ENCODE data around the gene PICALM.
A peak's percentile ranks its signal among the peaks of the same experiment; 100 is the strongest.
"Not testable (repeated sequence)": the region's sequence is repeated elsewhere in the genome, so short reads cannot be mapped to it uniquely, and the experiment has no call there.

The PICALM gene

GRCh38 chr11:85965202-85965601 lies 103.7 kb downstream of the PICALM start:
- TF ChIP-seq CTCF (conservative IDR thresholded peaks at IDR 0.05; ENCODE audit: low read length) = no peak
- DNase-seq (ENCODE audit: low read depth) = peak; percentile 48
- H3K4me3 ChIP-seq (ENCODE audit: low read length) = no peak overlapping the region

- no peak for DNase-seq (ENCODE audit: low read depth)
- H3K4me3 ChIP-seq (ENCODE audit: low read length) = no peak overlapping the region
- no peak for TF ChIP-seq CTCF (conservative IDR thresholded peaks at IDR 0.05; ENCODE audit: low read length)
Observed at GRCh38 chr11:85961930-85962363, 106.9 kb downstream of the PICALM start.

- no peak for TF ChIP-seq CTCF (conservative IDR thresholded peaks at IDR 0.05; ENCODE audit: low read length)
- no peak overlapping the region for H3K4me3 ChIP-seq (ENCODE audit: low read length)
- no peak for DNase-seq (ENCODE audit: low read depth)
Observed at GRCh38 chr11:85961130-85961529, 107.8 kb downstream of the PICALM start.

GRCh38 chr11:85960678-85961077 lies 108.2 kb downstream of the PICALM start:
- no peak for DNase-seq (ENCODE audit: low read depth)

GRCh38 chr11:85955531-85955930 lies 113.4 kb downstream of the PICALM start:
- no peak overlapping the region for H3K4me3 ChIP-seq (ENCODE audit: low read length)
- no peak for TF ChIP-seq CTCF (conservative IDR thresholded peaks at IDR 0.05; ENCODE audit: low read length)
- peak; percentile 87 for DNase-seq (ENCODE audit: low read depth)

More at GRCh38 chr11:85960678-85961077, 108.2 kb downstream of the PICALM start:
- TF ChIP-seq CTCF (conservative IDR thresholded peaks at IDR 0.05; ENCODE audit: low read length) = no peak
- no peak overlapping the region for H3K4me3 ChIP-seq (ENCODE audit: low read length)

- DNase-seq (ENCODE audit: low read depth) = peak; percentile 81
- no peak for TF ChIP-seq CTCF (conservative IDR thresholded peaks at IDR 0.05; ENCODE audit: low read length)
- no peak overlapping the region for H3K4me3 ChIP-seq (ENCODE audit: low read length)
Observed at GRCh38 chr11:85953491-85954143, 115.3 kb downstream of the PICALM start.

GRCh38 chr11:85952108-85952485 lies 116.8 kb downstream of the PICALM start:
- H3K4me3 ChIP-seq (ENCODE audit: low read length); DNase-seq (ENCODE audit: low read depth): not testable (repeated sequence)
